Activated CD8-positive, alpha-beta memory T cell treated with anti-CD3 and anti-CD28 coated beads for 1 hour (primary cell): ENCODE measurements around the gene CRMP1.

Experiments
- DNase-seq, 2 donors: peaks; one replicate each; pipeline ENCODE4 v3.0.0-alpha.2; 2020; ENCODE audit warnings: low read depth in 1 of 2; ENCODE audit errors: extremely low read depth in 1 of 2

The CRMP1 gene

DNA sequence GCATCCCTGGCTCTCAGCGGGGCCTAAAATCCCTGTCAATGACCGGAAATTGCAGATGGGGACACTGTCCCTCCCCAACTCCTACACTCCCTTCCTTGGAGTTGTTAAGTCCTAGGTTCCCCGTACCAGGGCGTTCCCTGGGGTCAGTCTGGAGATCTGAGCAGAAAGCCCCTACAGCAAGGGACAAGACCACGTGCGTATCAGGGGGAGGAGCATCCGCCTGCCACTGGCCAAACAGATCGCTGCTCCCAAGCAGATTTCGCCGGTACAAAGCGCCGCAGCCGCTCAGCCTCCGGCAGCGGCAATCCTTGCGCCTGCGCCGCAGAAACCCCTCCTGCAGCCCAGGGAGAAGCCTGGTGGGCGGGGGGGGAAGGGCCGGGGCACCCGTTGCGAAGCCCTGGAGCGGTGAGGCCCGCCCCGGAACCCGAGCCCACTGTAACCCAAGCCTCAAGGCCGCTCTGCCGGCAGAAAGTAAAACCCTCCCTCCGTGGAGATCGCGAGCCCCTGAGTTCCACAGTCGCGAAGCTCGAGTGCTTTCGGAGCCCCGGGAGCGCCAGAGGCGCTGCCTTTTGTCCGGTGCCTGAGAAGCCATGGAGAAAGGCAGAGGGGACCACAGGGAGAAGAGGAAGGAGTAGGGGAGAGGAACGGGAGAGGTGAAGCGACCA lies 2.7 kb downstream of the CRMP1 start:
- no peak for DNase-seq

DNA sequence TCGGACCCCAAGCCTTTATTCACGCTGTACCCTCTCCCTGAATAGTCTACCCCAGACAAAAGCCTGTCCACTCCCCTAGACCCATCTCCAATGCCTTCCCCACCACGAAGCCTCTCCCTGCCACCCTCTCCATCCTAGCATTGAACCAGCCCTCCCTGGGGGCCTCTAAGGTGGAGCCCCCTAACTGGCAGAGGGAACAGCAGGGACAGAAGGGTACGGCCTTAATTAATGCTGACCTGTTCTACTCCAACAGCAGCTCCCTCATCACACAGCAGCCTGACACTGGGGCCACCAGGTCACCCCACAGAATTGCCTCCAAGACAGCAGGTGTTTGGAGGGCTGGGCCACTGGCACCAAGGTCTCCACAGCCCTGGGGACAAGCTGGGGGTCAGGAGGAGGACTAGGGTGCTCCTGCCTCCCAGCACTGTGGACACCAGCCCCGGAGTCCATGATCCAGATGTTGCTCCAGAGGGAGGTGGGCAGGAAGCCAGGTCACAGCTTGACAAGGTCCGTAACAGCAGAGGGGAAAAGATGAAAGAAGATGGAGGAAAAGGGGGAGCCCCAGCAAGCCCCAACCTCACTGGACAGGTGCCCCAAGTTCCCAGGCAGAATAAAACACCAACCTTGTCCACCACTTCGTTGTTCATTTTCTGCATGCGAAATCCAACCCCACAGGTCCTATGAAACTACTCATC lies 3.7 kb downstream of the CRMP1 start:
- DNase-seq: no peak

DNA sequence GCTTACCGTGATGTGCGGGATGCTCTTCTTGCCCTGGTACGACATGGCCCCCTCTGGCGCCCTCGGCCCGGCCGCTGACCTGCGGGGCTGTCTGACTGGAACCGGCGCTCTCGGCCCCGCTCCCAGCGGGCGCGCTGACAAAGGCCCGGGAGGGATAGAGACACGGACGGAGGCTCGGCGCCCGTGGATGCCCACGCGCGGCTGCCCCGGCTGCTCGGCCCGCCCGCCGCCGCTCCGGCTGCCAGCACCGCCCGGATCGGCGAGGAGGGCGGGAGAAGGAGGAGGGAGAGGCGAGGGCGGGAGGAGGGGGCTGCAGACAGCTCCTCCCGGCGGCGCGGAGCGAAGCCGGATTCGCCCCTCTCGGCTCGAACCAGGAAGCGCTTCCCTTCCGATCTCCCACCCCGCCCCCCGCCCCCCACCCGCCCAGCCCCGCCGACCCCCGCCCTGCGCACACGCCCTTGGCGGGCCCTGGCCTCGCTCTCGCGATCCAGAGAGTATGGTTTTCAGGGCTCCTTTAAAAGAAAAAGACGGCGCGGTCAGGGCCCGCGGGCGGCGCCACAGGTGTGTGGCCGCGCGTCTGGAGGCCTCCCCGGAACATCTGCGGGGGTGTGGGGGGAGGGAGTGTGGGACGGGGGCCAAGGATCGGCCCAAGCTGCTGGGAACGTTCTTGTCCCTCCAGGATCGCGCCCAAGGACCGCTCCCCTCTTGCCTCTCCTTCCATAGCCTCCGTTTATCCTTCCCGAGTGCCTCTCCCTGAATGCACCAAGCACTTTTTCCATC lies 4.5 kb downstream of the CRMP1 start:
- DNase-seq: no peak

DNA sequence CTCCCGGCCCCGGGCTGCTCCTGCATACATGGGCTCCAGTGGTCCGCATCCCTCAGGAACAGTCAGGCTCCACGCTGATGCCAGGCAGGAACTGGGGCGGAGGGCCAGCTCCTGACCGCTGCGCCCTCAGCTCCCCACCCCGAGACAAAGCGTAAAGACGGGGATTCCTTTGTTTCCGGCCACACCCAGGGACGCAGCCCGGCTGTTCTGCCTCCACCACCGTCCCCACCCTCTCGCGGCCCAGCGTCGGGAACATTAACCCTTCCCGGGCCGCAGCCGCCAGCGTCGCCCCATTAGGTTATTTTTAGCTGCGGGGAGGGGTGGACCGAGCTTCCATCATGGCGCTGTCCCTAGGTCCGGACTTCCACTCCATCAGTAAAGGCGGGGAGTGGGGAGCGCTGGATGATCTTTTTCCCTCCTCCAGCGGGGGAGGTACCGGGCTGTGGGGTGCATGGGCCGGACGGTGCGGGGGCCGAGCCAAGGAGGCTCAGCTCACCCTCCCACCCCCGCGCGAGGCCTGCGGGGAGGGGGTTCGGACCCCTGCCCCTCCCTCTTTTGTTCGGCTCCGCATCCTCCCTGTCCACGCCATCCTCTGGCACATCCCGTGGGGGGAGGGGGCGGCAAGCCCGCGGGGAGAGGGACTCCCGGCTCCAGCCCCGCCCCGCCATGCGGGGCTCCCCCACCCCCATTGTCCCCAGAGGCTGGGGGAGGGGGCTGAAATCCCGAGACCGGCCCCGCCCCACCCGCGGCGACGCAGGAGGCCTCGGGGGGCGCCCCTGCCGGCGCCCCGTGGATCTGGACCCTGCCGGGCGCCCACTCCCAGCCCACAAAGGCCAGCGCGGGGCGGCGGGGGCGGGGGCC lies 5.3 kb downstream of the CRMP1 start:
- no peak for DNase-seq

DNA sequence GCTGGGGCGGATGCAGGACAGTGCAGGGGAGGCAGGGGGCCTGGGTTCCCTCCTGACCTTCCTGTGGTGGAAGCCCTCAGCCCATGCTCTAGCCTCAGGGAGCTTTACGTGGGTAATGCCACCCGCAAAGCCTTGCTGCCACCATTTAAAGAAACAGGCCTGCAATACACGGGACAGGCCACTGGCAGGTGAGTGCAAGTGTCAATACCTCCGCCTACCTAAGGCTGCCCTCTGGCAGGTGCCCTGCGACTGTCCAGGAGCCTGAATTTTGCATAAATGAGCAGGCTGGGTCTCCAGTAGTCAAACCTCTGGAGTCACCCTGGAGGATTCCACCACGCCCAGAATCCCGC lies 5.9 kb downstream of the CRMP1 start:
- DNase-seq: no peak

DNA sequence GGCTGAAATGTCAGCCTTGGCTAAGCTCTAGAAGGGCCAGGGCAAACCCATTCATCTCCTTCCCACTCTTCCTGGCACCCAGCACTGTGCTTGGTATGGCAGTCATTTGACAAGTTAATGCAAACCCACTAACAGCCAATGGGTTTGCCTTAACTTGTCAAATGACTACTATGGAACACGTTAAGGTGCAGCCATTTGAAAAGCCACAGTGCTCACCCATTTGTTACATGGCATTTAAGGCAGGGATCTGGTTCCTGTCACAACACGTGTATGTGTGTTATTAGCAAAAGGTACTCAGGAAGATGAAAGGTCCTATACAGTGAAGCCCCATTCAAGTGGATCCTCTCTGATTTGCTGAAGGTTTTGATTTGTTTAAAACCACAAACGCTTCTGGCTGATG lies 7.2 kb downstream of the CRMP1 start:
- no peak for DNase-seq

DNA sequence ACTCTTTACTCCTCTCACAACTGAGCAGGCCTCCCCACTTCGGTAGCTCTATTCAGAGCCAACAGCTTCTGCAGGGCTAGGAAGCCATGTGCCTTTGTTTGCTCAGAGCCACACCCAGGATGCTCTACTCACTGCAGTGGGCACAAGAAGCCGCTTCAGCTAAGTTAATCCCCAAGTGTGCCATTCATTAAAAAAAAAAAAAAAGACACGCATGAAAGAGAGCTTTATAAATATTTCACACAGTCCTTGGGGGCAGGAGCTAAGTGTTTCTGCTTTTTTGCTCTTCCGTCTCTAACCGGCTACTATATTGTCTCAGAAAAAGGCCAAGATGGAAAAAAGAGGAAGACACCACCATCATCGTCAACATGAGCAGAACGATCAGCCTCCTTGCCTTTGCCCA lies 8.1 kb downstream of the CRMP1 start:
- DNase-seq: no peak

DNA sequence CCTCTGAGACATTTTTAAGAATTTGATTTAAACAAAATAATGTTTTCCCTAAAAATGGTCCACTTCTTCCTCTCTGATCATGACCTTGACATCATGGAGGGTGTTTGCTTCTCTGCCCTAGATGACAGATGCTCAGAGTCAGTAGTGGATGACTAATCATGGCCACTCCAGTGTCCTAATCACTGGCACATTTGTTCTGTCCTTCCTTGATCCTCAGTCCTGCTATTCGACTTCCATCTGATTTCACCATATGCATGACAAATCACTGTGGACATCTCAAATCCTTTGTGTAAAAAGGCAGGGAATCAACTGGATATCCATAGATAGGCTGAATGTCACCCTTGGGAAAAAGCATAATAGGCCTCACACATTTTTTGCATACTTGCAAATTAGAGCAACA lies 9.0 kb downstream of the CRMP1 start:
- no peak for DNase-seq

DNA sequence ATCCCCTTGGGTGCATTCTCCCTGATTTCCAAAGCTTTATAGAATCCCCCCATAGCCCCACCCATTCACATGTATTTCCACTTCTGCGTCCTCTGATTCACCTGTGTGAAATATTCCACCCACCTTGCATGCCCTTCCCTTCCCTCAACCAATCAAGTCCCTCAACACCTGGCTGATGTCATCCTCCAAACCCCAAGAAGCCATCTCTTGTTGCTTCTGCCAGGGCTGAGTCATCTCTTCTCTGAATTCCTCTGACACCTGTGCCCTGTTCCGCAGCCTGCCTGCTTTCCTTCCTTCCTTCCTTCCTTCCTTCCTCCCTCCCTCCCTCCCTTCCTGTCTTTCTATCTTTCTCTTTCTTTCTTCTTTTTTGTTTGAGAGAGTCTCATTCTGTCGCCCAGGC lies 9.9 kb downstream of the CRMP1 start:
- DNase-seq: no peak

DNA sequence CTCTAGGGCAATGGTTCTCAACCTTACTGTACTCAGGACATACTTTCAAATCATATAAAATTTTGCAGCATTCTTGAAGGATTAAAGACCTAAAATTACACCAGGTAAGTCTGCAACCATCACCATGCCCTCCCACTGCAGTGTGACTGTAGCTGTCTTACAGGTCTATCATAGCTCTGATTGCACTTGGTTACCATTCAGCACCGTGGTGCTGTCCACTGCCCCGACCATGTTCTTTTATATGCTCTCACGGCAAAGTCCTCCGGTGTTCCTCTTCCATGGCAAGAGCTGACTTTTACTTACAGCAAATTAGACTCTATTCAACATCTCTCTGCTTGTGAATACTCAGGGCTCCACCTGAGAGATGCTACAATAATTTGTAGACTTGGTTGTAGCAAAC lies 11.5 kb downstream of the CRMP1 start:
- DNase-seq: no peak

DNA sequence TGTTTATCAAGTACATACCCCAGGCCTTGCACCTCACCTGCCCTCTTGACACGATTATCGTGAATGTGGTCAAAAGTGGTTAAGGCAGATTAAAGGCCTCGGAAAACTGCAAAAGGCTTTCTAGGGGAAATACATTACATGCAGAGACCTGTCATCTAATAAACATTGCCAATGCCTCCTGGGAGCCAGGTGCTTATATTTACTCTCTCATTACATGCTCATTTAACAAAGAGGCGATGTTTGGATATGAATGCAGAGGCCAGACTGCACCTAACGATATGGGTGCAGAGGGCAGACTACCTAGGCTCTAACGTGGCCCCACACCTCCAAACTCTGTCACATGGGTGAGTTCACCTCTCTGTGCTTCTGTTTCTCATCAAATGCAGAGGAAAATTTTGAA lies 14.5 kb downstream of the CRMP1 start:
- DNase-seq: no peak

DNA sequence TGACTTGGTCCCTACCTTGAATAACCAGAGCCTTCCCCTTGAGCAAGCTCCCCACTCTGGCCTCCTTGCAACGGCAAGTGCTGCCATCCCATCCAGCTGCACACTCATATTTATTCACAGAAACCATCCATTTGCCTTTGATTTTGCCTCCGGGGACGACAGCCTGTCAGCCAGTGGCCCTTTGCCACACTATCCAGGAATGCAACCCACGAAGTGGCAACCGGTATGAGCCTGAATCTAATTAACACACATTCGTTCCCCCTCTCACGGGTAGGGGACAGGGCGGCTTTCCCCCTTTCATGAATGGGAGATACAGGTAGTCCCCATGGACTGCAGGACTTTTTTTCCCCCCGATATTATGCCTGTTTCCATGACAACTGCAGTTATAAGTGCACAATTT lies 15.5 kb downstream of the CRMP1 start:
- no peak for DNase-seq

DNA sequence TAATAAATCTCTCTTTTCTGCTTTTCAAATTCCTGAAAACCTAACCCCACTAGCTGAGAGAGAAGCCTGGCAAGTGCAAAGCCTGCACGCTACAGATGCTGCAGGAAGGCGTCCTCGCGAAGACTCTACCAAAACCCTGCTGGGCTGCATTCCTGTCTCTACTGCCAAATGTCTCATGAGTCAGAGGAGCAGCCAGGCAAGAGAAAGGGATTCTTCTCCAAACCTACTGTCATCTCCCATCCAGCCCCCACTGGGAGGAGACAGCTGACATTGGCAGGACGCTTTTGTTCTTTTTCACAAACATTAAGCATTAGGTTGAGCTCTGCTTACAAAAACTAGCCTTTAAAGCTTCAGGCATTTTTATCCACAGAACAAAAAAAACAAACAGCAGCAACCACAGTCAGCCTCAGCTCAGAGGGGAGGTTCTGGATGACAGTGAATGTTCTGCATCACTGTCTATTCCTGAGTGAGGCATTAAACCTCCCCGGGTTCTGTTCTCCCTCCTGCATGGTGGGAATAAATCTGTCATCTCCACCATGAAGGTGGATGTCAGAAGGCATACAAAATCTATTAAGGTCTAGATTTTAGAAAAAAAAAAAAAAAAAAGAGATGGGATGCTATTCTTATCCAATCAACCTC lies 18.0 kb downstream of the CRMP1 start:
- no peak for DNase-seq

DNA sequence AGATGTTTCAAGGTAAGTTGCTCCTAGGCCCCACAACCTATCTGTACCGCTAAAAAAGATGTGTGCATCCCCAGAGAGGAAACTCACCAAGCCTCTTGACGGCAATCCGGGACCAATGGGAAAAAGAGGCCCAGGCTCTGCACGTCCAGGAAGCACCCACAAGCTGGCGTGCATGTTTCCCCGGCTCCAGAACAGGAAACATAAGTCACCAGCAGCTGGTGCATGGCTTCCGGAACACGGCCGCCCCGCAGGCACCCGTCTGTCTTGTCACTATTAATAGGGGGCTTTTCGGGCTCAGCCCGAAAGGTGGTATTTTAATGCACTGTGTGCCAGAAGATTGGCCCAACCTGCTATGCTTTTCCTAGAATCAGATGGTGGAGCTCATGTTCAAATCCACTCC lies 22.2 kb downstream of the CRMP1 start:
- DNase-seq: no peak

DNA sequence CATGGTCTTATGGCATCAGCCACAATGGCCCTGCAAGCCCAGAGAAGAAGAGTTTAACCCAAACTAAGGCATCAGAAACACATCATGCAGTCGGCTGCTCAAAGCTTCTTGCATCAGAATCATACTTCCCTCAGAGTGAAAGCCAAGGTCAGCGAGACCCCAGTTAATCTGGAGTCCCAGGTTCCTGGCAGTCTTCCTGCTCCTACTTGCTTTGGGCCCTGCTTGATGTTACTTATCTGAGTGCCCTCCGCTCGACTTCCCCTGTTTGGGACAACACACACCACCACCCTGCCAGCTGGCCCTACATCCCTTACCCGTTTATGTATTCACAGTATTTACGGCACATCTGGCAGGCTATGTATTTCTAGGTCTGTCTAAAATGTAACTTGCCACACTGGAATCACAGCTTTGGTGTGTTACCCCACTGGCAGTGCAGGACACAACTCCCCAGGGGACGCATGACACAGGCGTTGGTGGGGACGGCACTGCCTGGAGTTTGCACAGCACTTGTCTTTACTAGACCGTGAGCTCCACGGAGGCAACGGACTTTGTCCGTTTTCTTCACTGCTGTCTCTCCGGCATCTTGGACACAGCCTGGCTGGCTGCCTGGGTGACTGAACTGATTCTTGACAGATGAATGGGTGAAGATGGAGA lies 22.8 kb downstream of the CRMP1 start:
- no peak for DNase-seq

DNA sequence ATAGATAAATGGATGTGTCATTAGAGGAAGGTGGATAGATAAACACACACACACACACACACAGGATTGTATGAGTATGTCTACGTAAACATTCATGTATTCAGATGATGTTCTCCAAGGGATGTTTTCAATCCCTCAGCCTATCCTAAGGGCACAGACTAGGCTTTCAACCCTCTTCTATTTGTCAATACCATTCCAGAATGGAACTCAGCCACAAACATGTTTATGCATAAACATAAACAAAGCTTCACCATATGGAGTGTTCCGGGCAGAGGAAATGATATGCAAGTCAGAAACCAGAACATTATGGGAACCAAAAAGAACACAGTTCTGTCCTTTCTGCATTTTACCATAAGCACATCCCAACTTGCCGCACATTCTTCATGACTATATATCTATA lies 25.0 kb downstream of the CRMP1 start:
- DNase-seq: no peak

DNA sequence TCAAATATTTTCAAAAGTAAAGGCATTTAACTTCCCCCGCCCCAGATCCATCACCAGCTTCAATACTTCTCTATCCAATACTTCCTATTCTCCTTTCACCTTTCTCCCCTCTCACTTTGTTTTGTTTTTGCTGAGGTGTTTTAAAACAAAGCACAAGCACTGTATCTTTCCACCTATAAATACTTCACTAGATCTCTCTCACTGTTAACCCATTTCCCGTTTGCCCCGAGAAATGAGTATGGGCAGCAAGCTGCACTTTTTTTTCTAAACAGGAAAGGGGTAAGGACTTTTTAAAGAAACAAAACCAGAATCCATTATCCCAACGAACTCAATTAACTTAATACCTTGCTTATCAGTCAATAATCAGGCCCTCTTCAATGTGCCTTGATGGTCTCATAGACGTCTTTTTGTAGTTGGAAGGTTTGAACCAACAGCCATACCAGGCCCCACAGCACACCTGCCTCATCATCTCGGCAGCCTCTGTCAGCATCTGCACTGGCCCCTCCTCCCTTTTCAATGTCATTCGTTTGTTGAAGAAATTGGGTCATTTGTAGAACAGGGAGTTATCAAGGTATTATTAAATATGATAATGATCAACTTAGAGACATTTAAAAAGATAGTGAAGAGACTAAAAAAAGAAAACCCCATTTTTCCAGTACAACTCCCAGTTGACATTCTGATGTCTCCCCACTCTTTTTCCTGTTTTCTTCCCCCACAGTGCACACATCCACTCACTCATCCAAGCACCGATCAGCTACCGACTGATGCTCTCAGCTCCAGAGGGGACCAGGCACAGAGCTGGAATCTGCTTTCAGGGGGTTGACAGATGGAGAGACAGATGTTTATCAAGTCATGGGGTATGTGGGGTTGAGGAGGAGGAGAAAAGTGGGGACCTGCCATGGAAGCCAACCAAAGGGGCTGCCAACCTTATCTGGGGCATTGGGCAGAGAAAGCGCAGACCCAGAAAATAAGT lies 25.8 kb downstream of the CRMP1 start:
- DNase-seq: no peak

DNA sequence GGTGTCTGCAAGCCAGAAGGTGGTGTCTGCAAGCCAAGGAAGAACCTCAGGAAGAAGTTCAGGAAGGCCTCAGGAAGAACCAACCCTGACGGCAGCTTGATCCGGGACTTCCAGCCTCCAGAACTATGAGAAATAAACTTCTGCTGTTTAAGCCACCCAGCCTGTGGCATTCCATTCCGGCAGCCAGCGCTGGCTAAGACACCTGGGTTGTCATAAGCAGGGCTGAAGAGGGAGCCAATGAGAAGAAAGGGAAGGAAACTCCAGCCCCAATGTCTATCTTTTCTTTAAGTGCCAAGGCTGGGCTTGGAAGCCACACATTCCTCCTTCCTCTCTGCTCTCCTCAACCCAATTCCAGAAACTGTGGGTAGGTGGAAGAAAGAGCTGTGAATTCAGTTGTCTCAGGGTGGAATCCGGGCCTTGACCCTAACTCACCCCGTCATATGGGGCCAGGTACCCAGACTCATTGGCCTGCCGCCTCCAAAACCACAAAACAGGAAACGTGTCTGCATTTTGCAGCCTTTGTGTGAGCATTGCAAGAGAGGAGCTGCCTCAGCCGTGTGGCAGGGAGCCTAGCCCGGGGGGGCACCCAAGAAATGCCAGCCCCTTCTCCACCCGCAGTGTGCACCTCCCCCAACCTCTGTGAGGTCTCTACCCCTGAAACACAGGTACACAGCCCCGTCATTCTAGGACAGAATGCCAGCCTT lies 26.8 kb downstream of the CRMP1 start:
- no peak for DNase-seq
